Tibial artery (tissue), 4 donors: ENCODE measurements around the gene DOK7.
A peak's percentile ranks its signal among the peaks of the same experiment; 100 is the strongest.
"Not testable (repeated sequence)": the region's sequence is repeated elsewhere in the genome, so short reads cannot be mapped to it uniquely, and the experiment has no call there.

Source experiments
- DNase-seq, 2 donors: peaks; one replicate each; pipeline ENCODE4 v3.0.0-alpha.2; 2019
- H3K27ac ChIP-seq, 2 donors: fragments of 200-600 bp; sonication (generic) in 1 of 2; 1 replicate in 1 of 2; 2 replicates in 1 of 2; pipeline ENCODE4 v1.5.1; 2018 to 2019; ENCODE audit warnings: mild to moderate bottlenecking in 1 of 2
- H3K27me3 ChIP-seq, 2 donors: fragments of 200-600 bp; sonication (generic) in 1 of 2; one replicate each; pipeline versions ENCODE4 v1.5.1 to v1.6.0; 2016 to 2019
- H3K36me3 ChIP-seq, 3 donors: fragments of 200-600 bp; sonication (generic) in 2 of 3; one replicate each; pipeline ENCODE4 v1.5.1; 2016 to 2019; ENCODE audit warnings: mild to moderate bottlenecking in 2 of 3
- H3K4me1 ChIP-seq, 4 donors: fragments of 200-600 bp; sonication (generic) in 2 of 4; 1 replicate in 3 of 4; 2 replicates in 1 of 4; pipeline ENCODE4 v1.5.1; 2016 to 2019
- H3K4me3 ChIP-seq, 2 donors: fragments of 200-600 bp; sonication (generic) in 1 of 2; 1 replicate in 1 of 2; 2 replicates in 1 of 2; pipeline ENCODE4 v1.5.1; 2018 to 2019; ENCODE audit warnings: mild to moderate bottlenecking in 2 of 2
- H3K9me3 ChIP-seq, 3 donors: fragments of 200-600 bp; sonication (generic) in 1 of 3; one replicate each; pipeline ENCODE4 v1.5.1; 2016 to 2019
- intact Hi-C: fragments of 100-400 bp; cut with DNase I; formaldehyde crosslinking; loops from one replicate; pipeline ENCODE4 v1.15.0; 2023; ENCODE audit warnings: low total_unique reads
- TF ChIP-seq, protein P1 (sequence below), 2 experiments: fragments of 200-600 bp in 1 of 2; fragments of 450-650 bp in 1 of 2; IDR thresholded peaks; one replicate each; pipeline ENCODE4 v1.5.1; 2017 to 2019; ENCODE audit warnings: antibody characterized with exemption in 2 of 2, mild to moderate bottlenecking in 1 of 2, moderate library complexity in 1 of 2

DOK7 gene

GRCh38 chr4:3530663-3531254 lies 67.7 kb downstream of the DOK7 start:
- Histone ChIP-seq H3K9me3 (no peaks in the 10 kb centered on the region), H3K4me3 (peak overlapping the region; percentile 83 to 87), H3K27ac (no peak overlapping the region), H3K27me3 (no peaks in the 10 kb centered on the region), H3K36me3 (peaks cover 0 to 37% (median 11%) of the 10 kb centered on the region in 3 donors), H3K4me1 (peaks cover 0 to 29% (median 25%) of the 10 kb centered on the region in 4 donors)
- intact Hi-C loops, result no loop called here
- DNase-seq, result peak in 1 of 2 donors; percentile 68
- TF ChIP-seq, protein P1, sequence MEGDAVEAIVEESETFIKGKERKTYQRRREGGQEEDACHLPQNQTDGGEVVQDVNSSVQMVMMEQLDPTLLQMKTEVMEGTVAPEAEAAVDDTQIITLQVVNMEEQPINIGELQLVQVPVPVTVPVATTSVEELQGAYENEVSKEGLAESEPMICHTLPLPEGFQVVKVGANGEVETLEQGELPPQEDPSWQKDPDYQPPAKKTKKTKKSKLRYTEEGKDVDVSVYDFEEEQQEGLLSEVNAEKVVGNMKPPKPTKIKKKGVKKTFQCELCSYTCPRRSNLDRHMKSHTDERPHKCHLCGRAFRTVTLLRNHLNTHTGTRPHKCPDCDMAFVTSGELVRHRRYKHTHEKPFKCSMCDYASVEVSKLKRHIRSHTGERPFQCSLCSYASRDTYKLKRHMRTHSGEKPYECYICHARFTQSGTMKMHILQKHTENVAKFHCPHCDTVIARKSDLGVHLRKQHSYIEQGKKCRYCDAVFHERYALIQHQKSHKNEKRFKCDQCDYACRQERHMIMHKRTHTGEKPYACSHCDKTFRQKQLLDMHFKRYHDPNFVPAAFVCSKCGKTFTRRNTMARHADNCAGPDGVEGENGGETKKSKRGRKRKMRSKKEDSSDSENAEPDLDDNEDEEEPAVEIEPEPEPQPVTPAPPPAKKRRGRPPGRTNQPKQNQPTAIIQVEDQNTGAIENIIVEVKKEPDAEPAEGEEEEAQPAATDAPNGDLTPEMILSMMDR (IDR thresholded peaks at IDR 0.05), result no peak

GRCh38 chr4:3531318-3531878 lies 68.3 kb downstream of the DOK7 start:
- H3K9me3 ChIP-seq, result no peaks in the 10 kb centered on the region
- peak in 1 of 2 donors; percentile 59 for DNase-seq
- H3K4me3 ChIP-seq, result peak overlapping the region; percentile 83 to 87
- intact Hi-C loops, result no loop called here
- H3K27me3 ChIP-seq, result no peaks in the 10 kb centered on the region
- peaks cover 0 to 31% (median 11%) of the 10 kb centered on the region in 3 donors for H3K36me3 ChIP-seq
- TF ChIP-seq, protein P1 (IDR thresholded peaks at IDR 0.05), result no peak
- peaks cover 0 to 29% (median 25%) of the 10 kb centered on the region in 4 donors for H3K4me1 ChIP-seq
- peak overlapping the region; percentile 70 to 79 for H3K27ac ChIP-seq

DNA sequence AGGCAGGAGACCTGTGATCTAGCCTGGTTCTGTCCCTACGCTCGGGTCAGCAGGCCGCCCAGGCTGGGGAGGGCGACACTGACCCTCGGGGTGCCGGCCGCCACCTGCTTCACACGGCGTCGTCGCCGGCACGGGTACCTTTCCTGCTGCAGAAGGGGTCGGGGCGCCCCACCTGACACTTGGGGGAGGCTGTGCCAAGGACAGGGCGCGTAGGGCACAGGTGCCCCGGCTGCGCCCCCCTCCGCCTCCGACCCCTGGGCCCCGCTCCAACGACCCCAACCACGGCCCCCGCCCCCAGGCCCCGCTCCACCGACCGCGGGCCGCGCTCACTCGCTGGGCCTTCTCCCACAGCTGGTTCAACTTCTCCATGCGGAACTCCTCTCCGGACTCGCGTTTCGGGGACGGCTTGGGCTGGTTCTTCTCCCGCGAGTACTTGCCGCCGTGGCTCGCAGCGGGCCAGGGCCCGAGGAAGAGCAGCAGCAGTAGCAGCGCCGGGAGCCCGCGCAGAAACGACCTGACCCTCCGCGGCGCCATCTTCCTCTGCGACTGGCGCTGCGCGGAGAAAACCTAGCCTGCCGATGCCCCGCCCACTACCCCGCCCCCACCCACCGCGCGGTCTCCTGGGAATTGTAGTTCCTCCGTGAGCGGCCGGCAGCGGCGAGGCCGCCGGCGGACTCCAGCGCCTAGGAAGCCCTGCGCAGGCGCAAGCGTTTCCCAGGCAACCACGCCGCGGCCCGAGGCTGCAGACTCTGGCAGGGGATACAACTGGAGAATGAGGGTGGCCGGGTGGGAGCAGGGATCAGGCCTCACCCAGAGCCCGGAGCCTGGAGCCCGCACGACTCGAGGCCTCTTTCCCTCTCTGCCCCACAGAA lies 69.0 kb downstream of the DOK7 start, which contains the start of gene LRPAP1:
TSS of gene LRPAP1 (minus strand) at position 544 of the 872 bp plus-strand sequence. CDS start at position 534, 10 bp downstream.
- H3K9me3 ChIP-seq, result no peaks in the 10 kb centered on the region
- H3K27me3 ChIP-seq, result no peaks in the 10 kb centered on the region
- H3K27ac ChIP-seq, result peak within 1 kb of the TSS; percentile 70 to 79
- peak within 1 kb of the TSS; percentile 83 to 87 for H3K4me3 ChIP-seq
- H3K4me1 ChIP-seq, result peaks cover 0 to 29% (median 25%) of the 10 kb centered on the region in 4 donors
- intact Hi-C loops, result no loop called here
- TF ChIP-seq, protein P1 (IDR thresholded peaks at IDR 0.05), result no peak
- DNase-seq, result peak; percentile 89 to 93
- H3K36me3 ChIP-seq, result peaks cover 0 to 23% (median 11%) of the 10 kb centered on the region in 3 donors

DNA sequence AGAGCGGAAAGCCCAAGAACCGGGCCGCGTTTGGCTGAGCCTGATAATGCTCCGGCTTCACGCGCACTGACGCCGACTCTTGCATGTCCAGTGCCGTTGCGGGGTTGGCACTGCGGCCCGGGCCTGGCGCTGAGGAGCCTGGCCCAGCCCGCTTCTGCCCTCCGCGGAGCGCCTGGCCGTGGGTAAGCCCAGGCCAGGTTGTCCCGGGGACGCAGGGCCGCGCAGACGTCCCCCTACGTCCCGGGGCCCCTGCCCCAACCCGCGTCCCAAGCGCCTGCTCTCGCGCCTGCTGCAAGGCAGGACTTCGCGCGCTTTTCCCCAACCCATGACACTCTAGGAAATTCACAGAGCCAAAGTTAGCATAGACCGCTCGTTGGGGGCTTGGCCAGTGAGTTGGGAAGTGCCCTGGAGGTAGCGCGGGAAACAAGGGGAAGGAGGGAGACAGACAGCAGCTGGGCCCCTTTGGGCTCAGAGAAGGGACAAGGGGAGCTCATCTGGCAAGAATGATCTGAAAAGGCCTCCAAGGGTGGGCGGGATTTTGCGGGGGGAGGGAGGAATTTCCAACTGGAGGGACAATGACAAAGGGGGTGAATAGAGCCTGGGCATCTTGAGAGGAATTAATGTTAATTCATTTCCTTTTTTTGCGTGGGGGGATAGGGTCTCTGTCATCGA lies 69.8 kb downstream of the DOK7 start:
- peak overlapping the region; percentile 83 to 87 for H3K4me3 ChIP-seq
- no peaks in the 10 kb centered on the region for H3K27me3 ChIP-seq
- H3K4me1 ChIP-seq, result peaks cover 0 to 29% (median 25%) of the 10 kb centered on the region in 4 donors
- no peaks in the 10 kb centered on the region for H3K9me3 ChIP-seq
- TF ChIP-seq, protein P1 (IDR thresholded peaks at IDR 0.05), result no peak
- DNase-seq, result peak in 1 of 2 donors; percentile 64
- H3K27ac ChIP-seq, result peak overlapping the region; percentile 70 to 79
- intact Hi-C loops, result loop anchor here (1.0 kb wide), 1 partner anchor 16 kb away; no protein-coding TSS in a partner anchor
- H3K36me3 ChIP-seq, result peaks cover 0 to 16% (median 6%) of the 10 kb centered on the region in 3 donors

GRCh38 chr4:3533423-3533820 lies 70.3 kb downstream of the DOK7 start:
- Histone ChIP-seq H3K27ac (no peak overlapping the region), H3K9me3 (no peaks in the 10 kb centered on the region), H3K4me1 (peaks cover 0 to 29% (median 25%) of the 10 kb centered on the region in 4 donors), H3K27me3 (no peaks in the 10 kb centered on the region), H3K36me3 (peaks cover 0 to 10% (median 2%) of the 10 kb centered on the region in 3 donors), H3K4me3 (no peak overlapping the region)
- DNase-seq, result no peak
- TF ChIP-seq, protein P1 (IDR thresholded peaks at IDR 0.05), result no peak
- intact Hi-C loops, result loop anchor here (1.0 kb wide), 1 partner anchor 16 kb away; no protein-coding TSS in a partner anchor

- H3K27me3 ChIP-seq, H3K4me3 ChIP-seq, H3K36me3 ChIP-seq, intact Hi-C loops, H3K9me3 ChIP-seq, H3K27ac ChIP-seq: not testable (repeated sequence)
- H3K4me1 ChIP-seq, result peaks cover 0 to 18% (median 14%) of the 10 kb centered on the region in 4 donors
- DNase-seq, result peak in 1 of 2 donors; percentile 40
Observed at GRCh38 chr4:3535812-3536211, 72.7 kb downstream of the DOK7 start.

GRCh38 chr4:3538906-3539305 lies 75.8 kb downstream of the DOK7 start:
- H3K9me3 ChIP-seq, H3K36me3 ChIP-seq, intact Hi-C loops, H3K4me1 ChIP-seq, H3K4me3 ChIP-seq, H3K27ac ChIP-seq, DNase-seq, H3K27me3 ChIP-seq: not testable (repeated sequence)

GRCh38 chr4:3543415-3543814 lies 80.3 kb downstream of the DOK7 start:
- H3K36me3 ChIP-seq, DNase-seq, intact Hi-C loops, H3K9me3 ChIP-seq, H3K27me3 ChIP-seq, H3K4me1 ChIP-seq, H3K4me3 ChIP-seq, H3K27ac ChIP-seq: not testable (repeated sequence)
